NCI-H748 (cell line): Measurements from ENCODE around the gene CLMN.
"Not testable (repeated sequence)": the region's sequence is repeated elsewhere in the genome, so short reads cannot be mapped to it uniquely, and the experiment has no call there.

Experiments used
- DNase-seq: peaks from one replicate; lab custom pipeline; 2025; ENCODE audit not compliant: unreplicated experiment; lab: John Stamatoyannopoulos, UW

CLMN gene

GRCh38 chr14:95141684-95142083 lies 178.0 kb downstream of the CLMN start:
- no peak for DNase-seq

DNA sequence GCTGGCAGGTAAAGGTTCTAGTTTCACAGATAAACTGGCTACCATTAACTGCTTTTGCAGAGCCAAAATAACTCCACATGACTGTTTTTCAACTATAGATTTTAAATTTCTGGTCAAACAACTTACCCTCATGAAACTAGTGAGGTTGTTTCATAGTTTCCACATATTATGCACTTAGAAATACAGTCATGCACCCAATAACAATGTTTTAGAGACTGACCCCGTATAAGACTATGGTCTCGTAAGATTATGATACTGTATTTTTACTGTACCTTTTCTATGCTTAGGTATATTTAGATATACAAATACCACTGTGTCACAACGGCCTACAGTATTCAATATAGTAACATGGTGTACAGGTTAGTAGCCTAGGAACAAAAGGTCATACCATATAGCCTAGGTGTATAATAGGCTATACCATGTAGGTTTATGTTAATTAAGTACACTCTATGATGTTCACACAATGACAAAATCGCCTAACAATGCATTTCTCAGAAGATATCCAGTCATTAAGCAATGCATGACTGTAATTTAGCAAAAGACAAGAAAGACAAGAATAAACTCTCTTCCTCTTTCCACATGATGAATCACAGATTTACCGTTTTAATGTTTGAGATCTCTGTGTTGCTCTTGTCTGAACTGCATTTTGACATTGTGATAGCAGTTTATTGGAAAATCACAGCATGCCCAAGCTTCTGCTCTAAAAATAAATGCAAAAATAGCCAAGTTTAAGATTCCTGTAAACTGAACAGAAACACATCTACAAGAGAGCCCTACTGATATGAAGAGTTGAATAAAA lies 179.4 kb downstream of the CLMN start:
- DNase-seq: no peak

DNA sequence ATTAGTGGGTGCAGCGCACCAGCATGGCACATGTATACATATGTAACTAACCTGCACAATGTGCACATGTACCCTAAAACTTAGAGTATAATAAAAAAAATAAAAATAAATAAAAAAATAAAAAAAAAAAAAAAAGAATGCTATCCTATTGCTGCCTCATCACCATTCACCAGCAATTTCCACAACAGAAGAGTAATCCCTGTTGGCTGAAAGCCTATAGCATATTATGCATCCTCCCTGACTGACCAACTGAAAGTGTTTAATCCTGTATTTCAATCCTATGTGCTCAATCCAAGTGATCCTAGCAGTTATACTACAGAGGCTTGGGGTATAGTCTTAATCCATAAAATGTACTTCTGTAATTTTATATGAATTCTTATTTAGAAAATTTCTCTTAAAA lies 180.8 kb downstream of the CLMN start:
- DNase-seq: no peak

GRCh38 chr14:95138455-95138854 lies 181.3 kb downstream of the CLMN start:
- not testable (repeated sequence) for DNase-seq

DNA sequence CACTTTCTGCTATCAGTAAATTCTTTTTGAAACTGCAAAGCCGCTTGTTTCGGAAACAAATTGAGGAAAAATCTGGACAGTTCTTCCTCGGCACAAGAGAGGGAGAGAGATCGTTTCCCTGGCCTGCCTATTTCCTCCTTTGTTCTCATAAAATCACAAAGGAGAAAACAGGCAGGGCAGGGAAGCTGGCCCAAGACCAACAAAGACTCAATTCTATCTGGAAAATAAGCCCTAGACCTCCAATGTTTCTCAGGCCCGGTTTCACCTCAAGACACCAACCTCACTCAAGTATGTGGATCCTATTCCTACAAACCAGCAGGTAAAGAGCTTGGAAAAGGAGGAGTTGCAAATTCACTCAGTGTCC lies 181.9 kb downstream of the CLMN start:
- DNase-seq: no peak

DNA sequence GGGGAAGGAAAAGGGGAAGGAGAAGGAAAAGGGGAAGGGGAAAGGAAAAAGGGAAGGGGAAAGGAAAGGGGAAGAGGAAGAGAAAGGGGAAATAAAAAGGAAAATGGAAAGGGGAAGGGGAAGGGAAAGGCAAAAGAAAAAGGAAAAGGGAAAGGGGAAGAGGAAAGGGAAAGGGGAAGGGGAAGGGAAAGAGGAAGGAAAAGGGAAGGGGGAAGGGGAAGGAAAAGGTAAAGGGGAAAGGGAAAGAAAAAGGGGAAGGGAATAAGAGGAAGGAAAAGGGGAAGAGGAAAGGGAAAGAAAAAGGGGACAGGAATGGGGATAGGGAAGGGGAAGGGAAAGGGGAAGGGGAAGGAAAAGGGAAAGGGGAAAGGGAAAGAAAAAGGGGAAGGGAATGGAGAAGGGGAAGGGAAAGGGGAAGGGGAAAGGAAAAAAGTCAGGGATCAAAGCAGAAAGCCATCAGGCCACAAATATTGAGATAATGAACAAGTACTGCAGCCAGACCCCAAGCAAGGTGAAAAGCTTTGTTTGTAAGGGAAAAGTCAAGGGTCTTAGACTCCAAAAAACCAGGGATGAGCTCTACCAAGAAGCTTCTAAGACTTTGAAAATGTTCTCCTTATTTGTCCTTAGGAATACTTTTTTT lies 182.4 kb downstream of the CLMN start:
- DNase-seq: no peak

DNA sequence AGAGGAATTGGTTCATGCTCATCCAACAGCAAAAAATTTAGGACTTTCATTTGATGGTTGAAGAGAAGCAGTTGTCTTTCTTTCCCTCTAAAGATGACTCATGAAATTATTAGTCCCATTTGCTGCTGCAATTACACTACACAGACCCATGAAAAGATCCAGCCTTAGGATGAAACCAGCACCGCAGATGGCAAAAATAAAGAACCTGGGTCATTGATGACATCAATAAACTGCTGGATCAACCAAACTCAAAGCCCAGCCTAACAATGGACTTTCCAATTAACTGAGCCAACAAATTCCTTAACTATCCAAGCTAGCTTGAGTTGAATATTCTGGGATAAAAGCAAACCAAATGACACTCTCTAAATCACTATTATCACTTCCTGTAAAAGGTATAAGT lies 183.1 kb downstream of the CLMN start:
- no peak for DNase-seq

DNA sequence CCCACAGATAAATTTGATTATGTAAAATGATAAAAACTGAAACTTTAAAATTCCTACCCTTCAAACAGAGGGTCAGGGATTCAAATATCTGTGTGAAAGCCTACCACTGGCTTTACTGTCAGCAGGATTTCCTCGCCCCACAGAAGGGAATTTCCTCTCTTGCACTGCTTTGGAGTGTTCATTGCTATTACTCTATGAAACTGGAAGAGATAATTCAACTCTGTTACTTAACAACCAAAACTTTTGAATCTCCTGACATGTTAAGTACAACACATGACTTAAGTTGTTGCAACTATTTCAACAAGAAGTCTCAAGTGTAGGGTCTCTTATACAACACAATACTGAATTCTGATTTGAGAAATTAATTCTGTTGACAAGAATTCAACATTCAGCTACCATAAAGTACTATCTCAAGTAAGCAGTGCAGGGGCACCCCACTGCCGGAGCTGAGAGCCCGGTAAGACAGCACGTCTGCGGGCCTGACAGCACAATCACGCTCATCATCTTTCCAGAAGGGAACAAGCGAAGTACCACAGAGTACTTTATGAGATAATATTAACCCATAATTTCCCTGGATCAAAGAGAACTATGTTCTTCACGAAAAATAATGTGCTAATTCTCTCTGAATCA lies 185.3 kb downstream of the CLMN start:
- no peak for DNase-seq

GRCh38 chr14:95133282-95133681 lies 186.4 kb downstream of the CLMN start:
- no peak for DNase-seq

GRCh38 chr14:95132760-95133159 lies 186.9 kb downstream of the CLMN start:
- DNase-seq: no peak
